Sciatic nerve (tissue), 2 donors: ENCODE measurements around the gene METAP1D. TPM values are rescaled to one million over a fixed set of nuclear protein-coding genes. Genes with fewer than 3 reads are reported as not detected.
"Not testable (repeated sequence)": the region's sequence is repeated elsewhere in the genome, so short reads cannot be mapped to it uniquely, and the experiment has no call there.

ENCODE experiments used
- ATAC-seq: fragments of 200-7000 bp; cut with Tn5 transposase; one replicate; pipeline ENCODE4 v1.9.1; 2020; ENCODE audit warnings: mild to moderate bottlenecking, moderate library complexity
- DNase-seq: peaks from one replicate; pipeline ENCODE4 v3.0.0-alpha.2; 2020; ENCODE audit warnings: low spot score
- intact Hi-C: fragments of 100-400 bp; cut with DNase I; formaldehyde crosslinking; loops from one replicate; pipeline ENCODE4 v1.14.2; 2022
- total RNA-seq: library from RNA; stranded (reverse); fragmentation: NEBNext Ultra II Directional; extraction: Animal tissue kit (Norgen Biotek cat#: 25700); gene quantifications from one replicate; pipeline ENCODE4 v1.2.1, GENCODE V29; 2021
- donor health status: DM: no; HTN: no; CAD: no.
- donor health status: DM: no; HTN: no; CAD: no.

Gene METAP1D
- total RNA-seq, 1 donor from 2014 or later: 12.6 TPM

DNA sequence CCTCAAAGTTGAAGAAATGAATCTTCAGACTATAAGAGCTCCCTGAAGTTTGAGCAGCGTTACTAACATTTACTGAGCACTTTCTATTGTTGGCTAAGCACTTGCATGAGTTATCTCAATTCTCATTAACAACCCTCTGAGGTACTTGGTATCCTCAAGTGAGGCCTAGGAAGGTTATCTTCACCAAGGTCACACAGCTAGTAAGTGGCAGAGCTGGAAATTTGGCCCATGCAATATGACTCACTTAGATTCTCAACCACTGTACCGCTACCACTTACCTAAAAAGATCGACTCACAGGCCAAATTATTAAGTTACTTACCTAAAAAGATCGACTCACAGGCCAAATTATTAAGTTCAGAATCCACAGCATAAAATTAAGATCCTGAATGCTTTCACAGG, 8.7 kb upstream of the METAP1D start:
- intact Hi-C loops: no loop called here

DNA sequence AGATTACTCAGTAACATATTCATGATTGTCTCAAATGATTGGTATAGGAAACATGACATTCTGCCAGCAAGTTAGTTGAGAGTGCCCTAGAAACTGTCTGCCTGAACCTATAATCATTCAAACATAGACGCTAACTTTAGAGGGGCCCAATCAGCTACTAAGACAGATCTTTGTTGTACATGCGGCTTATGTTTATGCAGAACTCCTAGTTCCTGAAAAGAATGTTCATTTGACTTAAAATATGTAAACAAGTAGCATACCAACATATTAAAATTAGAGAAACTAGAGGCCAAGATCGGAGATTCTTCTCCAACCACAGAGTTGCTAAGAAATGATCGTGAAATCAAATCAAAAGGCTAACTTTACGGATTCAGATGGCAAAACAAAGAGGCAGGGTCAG, 4.2 kb upstream of the METAP1D start:
- intact Hi-C loops: no loop called here
- ATAC-seq (no peak), DNase-seq (no peak)

More for the DNA sequence above, 8.7 kb upstream of the METAP1D start:
- DNase-seq (no peak), ATAC-seq (no peak)

DNA sequence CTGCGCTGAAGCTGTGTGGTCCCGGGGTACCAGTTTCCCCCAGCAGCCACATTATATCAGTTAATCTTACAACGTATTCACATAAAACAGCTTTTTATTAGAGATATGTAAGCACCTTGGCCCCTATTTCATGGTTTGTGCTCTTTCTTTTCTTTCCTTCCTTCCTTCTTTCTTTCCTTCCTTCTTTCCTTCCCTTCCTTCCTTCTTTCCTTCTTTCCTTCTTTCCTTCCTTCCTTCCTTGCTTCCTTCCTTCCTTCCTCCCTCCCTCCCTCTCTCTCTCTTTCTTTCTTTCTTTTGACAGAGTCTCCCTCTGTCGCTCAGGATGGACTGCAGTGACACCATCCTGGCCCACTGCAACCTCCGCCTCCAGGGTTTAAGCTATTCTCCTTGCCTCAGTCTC, 3.7 kb upstream of the METAP1D start:
- intact Hi-C loops: no loop called here
- no peak for ATAC-seq
- DNase-seq: no peak

DNA sequence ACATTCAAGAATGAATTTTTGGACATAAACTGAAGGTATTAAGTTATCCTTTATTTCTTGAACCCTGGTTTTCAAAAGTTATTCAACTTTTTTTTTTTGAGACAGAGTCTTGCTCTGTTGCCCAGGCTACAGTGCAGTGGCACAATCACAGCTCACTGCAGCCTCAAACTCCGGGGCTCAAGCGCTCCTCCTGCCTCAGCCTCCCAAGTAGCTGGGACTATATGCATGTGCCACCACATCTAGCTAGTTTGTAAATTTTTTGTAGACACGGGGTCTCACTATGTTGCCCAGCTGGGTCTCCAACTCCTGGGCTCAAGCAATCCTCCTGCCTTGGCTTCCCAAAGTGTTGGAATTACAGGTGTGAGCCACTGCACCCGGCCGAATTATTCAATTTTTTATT, 2.7 kb upstream of the METAP1D start:
- intact Hi-C loops, ATAC-seq, DNase-seq: not testable (repeated sequence)

DNA sequence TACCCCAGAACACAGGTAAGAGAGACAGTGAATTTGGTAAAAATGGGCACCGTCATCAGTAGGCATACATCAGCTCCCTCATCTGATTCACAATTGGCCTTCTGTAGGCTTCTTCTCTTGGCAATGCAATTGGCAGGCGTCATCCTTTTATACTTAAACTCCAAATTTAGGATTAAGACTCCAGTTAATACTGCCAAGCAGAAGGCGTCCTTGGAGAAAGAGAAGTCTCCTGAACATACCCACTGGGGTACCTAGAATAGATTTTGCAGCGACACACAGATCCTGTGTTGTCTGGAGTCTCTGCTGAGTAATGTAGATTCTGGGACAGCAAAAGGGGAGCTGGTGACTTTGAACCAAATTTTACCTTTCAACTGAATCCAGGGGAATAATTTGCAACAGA, 592 bp upstream of the METAP1D start:
- intact Hi-C loops: no loop called here
- DNase-seq: no peak
- ATAC-seq: no peak

DNA sequence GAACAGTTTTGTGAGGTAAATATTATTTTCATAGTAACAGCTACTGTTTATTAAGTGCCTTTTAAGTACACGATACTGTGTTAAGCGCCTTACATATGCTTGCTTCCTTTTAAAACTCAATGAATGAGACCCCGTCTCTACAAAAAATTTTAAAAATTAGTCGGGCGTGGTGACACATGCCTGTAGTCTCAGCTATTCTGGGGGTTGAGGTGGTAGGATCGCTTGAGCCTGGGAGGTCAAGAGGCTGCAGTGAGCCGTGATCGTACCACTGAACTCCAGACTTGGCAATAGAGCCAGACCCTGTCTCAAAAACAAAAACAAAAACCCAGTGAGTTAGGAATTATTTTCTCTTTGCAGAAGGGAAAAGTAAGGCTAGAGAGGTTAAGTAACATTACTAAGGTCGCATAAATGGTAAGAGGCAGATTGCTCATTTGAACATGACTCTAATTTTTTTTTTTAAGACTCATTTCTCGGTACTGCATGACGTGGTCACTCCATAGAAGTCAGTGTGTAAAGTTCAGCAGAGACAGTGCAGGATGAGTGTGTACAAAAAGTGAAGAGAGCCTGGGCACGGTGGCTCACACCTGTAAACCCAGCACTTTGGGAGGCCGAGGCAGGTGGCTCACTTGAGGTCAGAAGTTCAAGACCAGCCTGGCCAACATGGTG, 1.1 kb downstream of the METAP1D start:
- DNase-seq (no peak), ATAC-seq (no peak)
- intact Hi-C loops: no loop called here

DNA sequence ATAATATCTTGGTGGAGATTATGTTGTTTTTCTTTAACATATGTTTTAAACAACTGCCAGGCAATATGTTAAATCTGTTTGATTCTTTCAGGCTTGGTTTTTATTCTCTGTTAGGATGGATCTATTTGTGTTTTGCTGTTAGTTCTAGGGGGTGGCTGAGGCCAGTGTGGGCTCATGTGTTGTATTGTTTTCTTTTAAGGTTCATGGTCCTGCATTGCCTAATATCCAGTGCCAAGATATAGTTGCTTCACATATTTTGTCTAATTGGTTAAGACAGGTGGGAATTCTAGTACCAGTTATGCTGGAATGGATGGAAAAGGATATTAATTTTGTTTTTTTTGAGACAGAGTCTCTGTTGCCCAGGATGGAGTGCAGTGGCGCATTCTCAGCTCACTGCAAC, 7.6 kb downstream of the METAP1D start:
- intact Hi-C loops: no loop called here
- ATAC-seq: no peak
- no peak for DNase-seq

DNA sequence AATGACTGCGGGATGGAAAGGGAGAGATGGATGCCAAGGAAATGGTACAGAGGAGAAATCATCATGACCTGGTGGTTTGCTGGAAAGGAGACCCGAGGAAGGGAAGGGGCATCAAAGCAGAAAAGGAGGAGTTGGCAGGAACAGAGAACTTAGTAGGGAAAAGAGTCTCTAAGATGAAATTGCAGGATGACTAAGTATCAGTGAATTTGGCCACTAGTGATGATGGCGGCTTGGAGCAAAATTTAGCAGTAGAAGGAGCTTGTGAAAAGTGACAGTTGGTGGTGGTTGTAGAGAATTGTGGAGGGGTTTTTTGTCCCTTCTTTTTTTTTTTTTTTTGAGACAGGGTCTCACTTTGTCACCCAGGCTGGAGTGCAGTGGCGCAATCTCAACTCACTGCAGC, 10.1 kb downstream of the METAP1D start:
- intact Hi-C loops: no loop called here
- DNase-seq (no peak), ATAC-seq (no peak)

DNA sequence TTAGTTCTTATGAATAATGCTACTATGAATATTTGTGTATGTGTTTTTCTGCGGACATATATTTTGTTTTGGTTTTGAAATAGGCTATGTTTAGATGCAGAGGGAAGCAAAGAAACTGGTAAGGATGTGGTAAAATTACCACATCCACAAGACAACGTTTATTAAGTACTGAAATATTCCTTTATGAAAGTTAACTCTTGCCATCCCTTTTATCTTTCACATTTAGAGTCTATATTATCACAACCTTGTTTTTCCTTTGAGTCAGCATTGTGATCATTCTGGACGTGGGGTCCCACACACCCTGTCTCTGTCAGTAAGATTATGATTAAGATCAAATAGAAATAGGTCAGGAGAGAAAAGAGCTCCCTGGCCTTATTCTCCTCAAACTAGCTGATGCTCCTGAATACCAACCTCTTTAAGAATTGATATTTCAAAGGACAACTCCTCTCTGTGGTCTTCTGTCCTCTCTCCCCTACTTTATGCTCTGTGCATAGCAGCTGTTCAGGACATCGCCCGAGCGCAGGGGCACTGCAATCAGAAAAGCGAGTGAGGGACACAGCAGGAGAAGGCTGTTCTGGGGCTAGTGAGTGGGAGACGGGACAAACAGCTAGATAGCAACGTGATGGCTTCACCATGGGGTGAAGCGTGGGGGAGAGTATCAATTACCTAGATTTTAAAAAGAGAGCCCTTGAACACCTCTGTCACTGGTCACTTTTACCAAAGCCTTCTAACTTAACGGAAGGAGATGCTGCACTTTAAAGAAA, 12.2 kb downstream of the METAP1D start:
- DNase-seq (no peak), ATAC-seq (no peak)
- intact Hi-C loops: no loop called here

DNA sequence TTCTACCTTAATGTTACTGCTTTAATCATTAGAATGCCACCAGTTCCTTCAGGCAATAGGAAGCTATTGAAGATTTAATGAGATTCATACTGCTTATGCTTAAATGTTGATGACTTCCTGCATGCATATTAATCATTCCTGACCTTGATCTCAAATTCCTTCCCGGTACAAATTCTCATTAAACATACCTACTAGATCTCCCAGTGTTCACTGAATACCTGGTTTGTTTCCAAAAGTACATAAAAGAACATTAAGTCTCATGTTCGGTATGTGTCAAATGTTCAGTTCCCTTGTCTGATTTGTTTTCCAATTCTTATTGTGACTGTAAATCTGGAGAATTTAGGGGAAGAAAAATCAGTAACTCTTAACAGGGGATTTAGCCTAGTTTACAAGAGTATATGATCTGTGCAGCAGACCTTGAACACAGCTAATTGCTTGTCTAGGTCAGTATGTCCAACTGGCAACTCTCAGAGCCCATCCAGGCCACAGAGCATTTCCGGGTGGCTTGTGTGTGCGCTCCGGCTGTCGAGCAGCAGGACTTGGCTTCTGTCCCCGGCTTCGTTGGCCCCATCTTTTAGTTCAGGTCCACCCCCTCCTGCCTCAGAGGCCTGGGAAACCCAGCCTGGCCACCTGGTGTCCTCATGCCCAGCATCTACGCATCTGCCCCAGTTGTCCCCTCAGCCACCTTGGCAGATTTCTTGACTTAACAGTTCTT, 13.1 kb downstream of the METAP1D start:
- ATAC-seq: no peak
- no peak for DNase-seq
- intact Hi-C loops: no loop called here

DNA sequence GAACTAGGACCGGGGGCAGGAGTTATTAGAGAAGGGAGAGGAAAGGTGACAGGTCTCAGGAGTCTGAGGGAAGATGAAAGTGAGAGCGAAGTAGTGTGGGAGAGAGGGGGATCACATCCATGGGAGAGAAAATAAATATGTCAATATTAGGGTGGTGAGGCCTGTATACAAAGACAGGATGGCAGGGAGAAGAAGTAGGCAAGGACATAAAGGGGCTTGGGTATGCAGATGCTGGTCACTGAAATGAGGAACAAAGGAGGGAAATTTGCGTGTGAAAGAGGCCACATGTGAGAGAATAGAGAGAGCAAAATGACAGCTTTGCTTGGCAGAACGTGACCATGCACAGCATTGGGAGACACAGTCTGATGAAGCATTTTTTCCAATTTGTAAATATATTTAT, 13.6 kb downstream of the METAP1D start:
- ATAC-seq (no peak), DNase-seq (no peak)
- intact Hi-C loops: no loop called here

DNA sequence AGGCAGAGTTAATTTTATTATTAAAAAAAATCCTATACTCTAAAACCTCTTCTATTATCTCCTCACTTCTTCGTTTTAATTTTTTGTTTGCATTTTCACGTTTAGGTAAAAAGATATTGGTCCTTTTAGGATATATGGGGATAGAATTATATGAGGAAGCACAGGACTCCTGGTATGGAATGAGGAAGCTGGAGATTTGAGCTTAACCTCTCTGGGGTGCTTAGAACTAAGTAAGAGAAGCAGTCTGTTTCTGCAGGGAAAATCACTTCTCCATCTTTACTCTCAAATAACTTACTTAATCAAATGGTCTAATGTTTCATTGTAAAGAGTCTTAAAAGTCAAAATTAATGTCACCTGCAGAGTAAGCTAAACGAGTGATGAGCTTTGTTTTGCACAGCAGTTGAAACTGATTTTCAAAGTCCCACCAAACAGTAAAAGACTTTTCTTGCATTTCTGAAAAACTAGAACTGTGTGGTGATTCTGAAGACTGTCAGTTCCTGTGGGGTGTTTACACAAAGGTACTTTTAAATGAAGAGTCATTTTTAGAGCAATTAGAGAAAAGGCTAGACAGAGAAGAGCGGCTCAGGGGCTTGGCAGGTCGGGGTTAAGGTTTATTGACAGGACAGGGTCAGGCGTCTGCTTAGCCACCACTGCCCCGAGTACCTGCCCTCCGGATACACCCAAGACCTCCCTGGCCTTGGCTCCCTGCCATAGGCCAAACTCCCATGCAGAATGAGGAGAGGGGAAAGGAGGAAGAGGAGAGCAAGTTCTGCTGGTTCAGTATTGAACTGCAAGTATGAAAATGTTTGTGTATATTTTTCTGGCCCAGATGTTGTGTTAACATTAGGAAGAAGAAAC, 21.6 kb downstream of the METAP1D start:
- DNase-seq (no peak), ATAC-seq (no peak)
- intact Hi-C loops: no loop called here

DNA sequence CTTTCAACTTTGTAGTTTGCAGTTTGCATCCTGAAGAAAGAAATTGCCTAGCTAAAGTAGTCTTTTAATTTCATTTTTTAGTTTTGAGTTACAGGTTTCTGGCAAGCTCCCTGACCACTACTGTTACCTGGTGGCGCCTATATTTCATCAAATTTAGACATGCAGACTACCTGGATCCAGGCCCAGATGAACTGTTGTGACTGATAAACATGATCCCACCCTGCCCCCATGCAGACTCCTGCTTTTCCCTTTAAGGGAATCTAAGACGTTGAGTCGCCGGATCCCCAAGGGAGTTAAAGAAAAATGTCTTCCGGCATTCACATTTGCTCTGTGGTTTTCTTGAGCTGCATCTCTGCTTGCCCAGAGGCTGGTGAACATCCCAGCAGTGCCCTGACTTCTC, 22.2 kb downstream of the METAP1D start:
- intact Hi-C loops: no loop called here
- ATAC-seq: no peak

DNA sequence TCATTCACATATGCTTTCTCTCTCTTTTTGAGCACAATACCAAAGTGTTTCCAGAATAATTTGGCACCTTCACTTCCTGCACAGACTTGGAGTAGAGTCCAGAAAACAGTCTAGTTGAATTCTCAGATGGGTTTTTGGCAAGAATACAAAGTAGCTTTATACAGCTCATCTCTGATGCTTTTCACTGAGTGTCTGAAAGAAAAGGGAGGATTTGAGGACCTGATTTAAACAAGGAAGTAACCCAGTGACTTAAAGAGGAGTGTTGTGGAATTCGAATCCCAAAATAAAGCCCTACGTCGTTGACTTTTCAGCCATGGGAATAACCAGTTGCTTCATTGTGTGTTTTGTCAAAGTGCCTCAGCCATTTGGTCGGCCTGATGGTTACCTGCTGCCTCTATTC, 31.8 kb downstream of the METAP1D start:
- DNase-seq: no peak

More for the DNA sequence above, 22.2 kb downstream of the METAP1D start:
- no peak for DNase-seq

DNA sequence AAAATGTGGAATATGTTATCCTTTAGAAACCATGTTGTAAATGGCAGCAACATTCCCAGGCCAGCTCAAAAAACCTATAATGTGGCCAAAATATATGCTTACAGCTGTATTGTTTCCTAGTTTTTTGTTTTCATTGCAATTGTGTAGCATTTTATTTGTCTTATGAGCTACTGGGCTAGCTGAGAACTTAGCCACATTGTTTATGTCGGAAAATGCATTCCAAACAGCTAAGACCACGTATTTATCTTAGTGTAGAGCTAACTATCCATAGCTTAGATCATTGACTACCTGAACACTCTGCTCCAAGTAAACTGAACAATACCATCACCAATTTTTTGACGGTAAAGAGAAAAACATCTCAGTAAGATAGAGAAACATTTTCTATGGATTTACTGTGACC, 38.4 kb downstream of the METAP1D start:
- no peak for ATAC-seq
- DNase-seq: no peak
- intact Hi-C loops: no loop called here

More for the DNA sequence above, 31.8 kb downstream of the METAP1D start:
- ATAC-seq: no peak
- intact Hi-C loops: no loop called here

DNA sequence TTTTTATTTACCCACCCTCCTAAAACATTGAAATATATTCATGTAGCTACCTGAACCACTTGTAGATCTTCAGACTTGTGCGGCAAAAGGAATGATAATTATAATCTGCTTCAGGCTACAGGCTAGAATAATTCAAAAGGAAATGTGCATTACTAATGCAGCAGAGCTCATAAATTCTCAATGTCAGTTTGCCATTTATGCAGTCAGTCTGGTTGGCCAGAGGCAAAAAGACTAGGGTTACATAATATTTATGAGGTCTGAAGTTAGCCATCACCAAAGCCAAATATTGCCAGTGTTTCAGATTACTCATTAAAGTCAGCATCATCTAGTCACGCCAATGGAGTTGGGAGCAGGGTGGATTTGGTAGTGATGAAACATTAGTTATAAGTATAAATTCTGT, 38.9 kb downstream of the METAP1D start:
- DNase-seq: no peak
- ATAC-seq: no peak
- intact Hi-C loops: no loop called here

DNA sequence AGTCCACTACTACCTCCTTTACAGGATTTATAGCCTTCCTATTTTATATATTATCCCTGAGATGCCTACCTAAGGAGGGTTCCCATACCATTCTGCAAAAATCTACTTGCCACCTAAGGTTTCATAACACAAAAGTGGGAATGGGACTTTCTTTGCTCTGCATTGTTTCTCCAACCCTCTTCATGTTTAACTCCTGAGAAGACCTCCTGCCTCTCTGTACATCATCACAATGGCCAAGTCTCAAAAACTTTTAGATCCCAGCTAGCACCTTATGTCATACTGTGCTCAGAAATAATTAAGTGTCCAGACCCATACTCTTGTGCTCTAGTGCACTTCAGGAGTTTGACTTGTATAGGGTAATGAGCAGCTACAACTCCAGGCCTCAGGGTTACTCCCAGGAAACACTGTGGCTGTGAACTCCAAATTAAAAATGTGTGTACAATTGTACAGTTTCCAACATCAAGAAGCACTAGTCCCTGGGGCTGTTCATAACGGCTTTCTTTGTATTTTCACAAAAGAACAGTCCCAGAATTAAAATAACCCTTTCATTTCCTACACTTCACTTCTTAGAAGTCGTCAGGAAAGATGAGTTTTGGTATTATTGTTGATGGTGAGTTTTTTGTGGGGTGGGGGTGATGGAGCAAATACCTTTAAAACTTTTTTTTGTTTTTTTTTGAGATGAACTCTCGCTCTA, 39.4 kb downstream of the METAP1D start:
- ATAC-seq (no peak), DNase-seq (no peak)
- intact Hi-C loops: no loop called here

DNA sequence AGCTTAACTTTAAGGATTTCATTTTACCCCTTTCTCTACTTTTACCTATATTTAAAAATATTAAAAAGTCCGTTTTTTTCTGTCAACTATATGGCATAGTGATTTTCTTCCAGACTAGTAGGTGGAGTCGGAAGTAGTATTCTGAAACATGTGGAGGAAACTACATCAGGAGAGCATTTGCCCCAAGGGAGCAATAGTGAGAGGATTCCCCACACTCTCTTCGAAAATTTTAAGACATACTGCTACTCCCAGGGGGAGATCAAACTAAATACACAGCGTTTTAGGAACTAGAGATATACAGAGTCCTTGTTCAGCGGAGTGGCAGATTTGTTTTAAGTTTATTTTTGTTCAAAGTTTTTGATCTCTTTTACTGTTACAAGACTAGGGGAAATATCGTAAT, 40.6 kb downstream of the METAP1D start:
- intact Hi-C loops: no loop called here
- no peak for ATAC-seq
- DNase-seq: no peak
